ENCODE measurements around the gene DIP2B. TPM values are rescaled to one million over a fixed set of nuclear protein-coding genes. Genes with fewer than 3 reads are reported as not detected.

DIP2B gene
- polyA plus RNA-seq, 3 donors: 3.5 to 12.3 (median 6.5) TPM

DNA sequence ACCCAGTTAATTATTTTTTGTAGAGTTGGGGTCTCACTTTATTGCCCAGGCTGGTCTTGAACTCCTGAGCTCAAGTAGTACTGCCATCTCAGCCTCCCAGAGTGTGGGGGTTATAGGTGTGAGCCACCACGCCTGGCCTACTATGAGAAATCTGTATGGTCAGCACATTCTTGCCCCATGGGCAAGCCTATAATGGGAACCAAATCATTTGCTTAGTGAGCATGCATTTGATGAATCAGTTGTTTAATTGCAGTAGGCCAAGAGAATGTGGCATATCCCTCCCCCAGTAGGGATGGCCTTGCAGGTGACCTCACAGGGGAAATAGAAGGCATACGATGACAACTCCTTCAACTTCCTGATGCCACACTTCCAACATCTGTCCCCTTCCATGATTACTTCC lies 122.7 kb downstream of the DIP2B start:
- peaks cover 26 to 32% of the 10 kb centered on the region in 2 donors for H3K4me1 ChIP-seq (ENCODE audit: control insufficient read depth in 1 of 2, insufficient read depth in 2 of 2, low read length in 2 of 2)
- Mint-ChIP-seq H3K4me1 (peaks cover 30% of the 10 kb centered on the region), H3K27ac (peak overlapping the region in 1 of 7 donors; percentile 30), H3K36me3 (peaks cover 22 to 35% of the 10 kb centered on the region in 2 donors), H3K4me3 (no peak overlapping the region), H3K27me3 (ENCODE audit: low read depth in 3 of 3) (peaks cover 0 to 2% (median 0%) of the 10 kb centered on the region in 3 donors), H3K9me3 (no peaks in the 10 kb centered on the region)
- 56% methylated on average over 2 of the region's 2 CpGs for WGBS (ENCODE audit: insufficient coverage)
- peaks cover 52% of the 10 kb centered on the region for H3K79me2 ChIP-seq (ENCODE audit: insufficient read depth, low read length)
- TF ChIP-seq, protein P1, sequence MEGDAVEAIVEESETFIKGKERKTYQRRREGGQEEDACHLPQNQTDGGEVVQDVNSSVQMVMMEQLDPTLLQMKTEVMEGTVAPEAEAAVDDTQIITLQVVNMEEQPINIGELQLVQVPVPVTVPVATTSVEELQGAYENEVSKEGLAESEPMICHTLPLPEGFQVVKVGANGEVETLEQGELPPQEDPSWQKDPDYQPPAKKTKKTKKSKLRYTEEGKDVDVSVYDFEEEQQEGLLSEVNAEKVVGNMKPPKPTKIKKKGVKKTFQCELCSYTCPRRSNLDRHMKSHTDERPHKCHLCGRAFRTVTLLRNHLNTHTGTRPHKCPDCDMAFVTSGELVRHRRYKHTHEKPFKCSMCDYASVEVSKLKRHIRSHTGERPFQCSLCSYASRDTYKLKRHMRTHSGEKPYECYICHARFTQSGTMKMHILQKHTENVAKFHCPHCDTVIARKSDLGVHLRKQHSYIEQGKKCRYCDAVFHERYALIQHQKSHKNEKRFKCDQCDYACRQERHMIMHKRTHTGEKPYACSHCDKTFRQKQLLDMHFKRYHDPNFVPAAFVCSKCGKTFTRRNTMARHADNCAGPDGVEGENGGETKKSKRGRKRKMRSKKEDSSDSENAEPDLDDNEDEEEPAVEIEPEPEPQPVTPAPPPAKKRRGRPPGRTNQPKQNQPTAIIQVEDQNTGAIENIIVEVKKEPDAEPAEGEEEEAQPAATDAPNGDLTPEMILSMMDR (IDR thresholded peaks at IDR 0.05): no peak
- DNase-seq: no peak
- peaks cover 15 to 40% of the 10 kb centered on the region in 2 donors for H3K36me3 ChIP-seq (replicated peaks in 1 of 2; ENCODE audit: control insufficient read depth in 1 of 2, insufficient read depth in 2 of 2, low read length in 2 of 2)
- no peaks in the 10 kb centered on the region for H3K27me3 ChIP-seq (ENCODE audit: control insufficient read depth in 2 of 2, insufficient read depth in 2 of 2, low read length in 2 of 2)
- intact Hi-C loops (cut with micrococcal nuclease): loop anchor here in 1 of 2 donors (10.0 kb wide), 1 partner anchor 53 kb away; no protein-coding TSS in a partner anchor
- H2AFZ ChIP-seq (ENCODE audit: insufficient read depth, low read depth, low read length, poor library complexity, severe bottlenecking): no peak overlapping the region
- H3K9me3 ChIP-seq (replicated peaks in 1 of 2; ENCODE audit: control insufficient read depth in 1 of 2, insufficient read depth in 1 of 2, low read length in 2 of 2): no peaks in the 10 kb centered on the region
- no peak overlapping the region for H3K27ac ChIP-seq (ENCODE audit: low read depth in 1 of 2, low read length in 2 of 2)
- no peak overlapping the region for H3K4me3 ChIP-seq (replicated peaks in 1 of 3; ENCODE audit: low read depth in 2 of 3, low read length in 3 of 3)
- H4K20me1 ChIP-seq (ENCODE audit: insufficient read depth, low read length): peaks cover 56% of the 10 kb centered on the region
- no peak overlapping the region for H3K9ac ChIP-seq (ENCODE audit: insufficient read depth, low read length, poor library complexity, severe bottlenecking)
- no peak overlapping the region for H3K4me2 ChIP-seq (replicated peaks; ENCODE audit: extremely low read depth, low read length, poor library complexity, severe bottlenecking)

DNA sequence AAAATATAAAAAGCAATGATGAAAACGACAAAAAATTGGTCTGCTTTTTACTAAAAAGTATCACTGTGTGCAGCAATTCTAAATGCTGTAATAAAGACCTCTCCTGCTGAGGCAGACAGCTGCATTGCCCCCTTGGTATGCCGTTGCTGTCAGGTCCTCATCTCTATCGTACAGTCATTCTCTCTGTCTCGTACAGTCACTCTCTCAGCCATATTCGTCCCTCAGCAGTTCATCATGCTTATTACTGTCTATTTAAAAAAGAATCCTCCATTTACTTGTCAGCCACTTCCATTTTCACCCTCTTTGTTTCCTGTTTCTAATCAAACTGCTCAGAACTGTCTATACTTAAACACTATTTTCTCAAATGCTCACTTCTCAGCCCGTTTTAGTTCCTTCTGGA lies 123.6 kb downstream of the DIP2B start:
- DNase-seq: no peak
- H3K36me3 ChIP-seq (replicated peaks in 1 of 2; ENCODE audit: control insufficient read depth in 1 of 2, insufficient read depth in 2 of 2, low read length in 2 of 2): peaks cover 15 to 40% of the 10 kb centered on the region in 2 donors
- no peak overlapping the region for H2AFZ ChIP-seq (ENCODE audit: insufficient read depth, low read depth, low read length, poor library complexity, severe bottlenecking)
- H4K20me1 ChIP-seq (ENCODE audit: insufficient read depth, low read length): peaks cover 55% of the 10 kb centered on the region
- Mint-ChIP-seq H3K36me3 (peaks cover 22 to 35% of the 10 kb centered on the region in 2 donors), H3K9me3 (no peaks in the 10 kb centered on the region), H3K4me1 (peaks cover 36% of the 10 kb centered on the region), H3K4me3 (no peak overlapping the region), H3K27me3 (ENCODE audit: low read depth in 3 of 3) (peaks cover 0 to 2% (median 0%) of the 10 kb centered on the region in 3 donors), H3K27ac (peak overlapping the region in 1 of 7 donors; percentile 1)
- WGBS (ENCODE audit: insufficient coverage): 99% methylated on average over 5 of the region's 6 CpGs
- no peak overlapping the region for H3K9ac ChIP-seq (ENCODE audit: insufficient read depth, low read length, poor library complexity, severe bottlenecking)
- peaks cover 34 to 40% of the 10 kb centered on the region in 2 donors for H3K4me1 ChIP-seq (ENCODE audit: control insufficient read depth in 1 of 2, insufficient read depth in 2 of 2, low read length in 2 of 2)
- no peak overlapping the region for H3K4me3 ChIP-seq (replicated peaks in 1 of 3; ENCODE audit: low read depth in 2 of 3, low read length in 3 of 3)
- no peaks in the 10 kb centered on the region for H3K27me3 ChIP-seq (ENCODE audit: control insufficient read depth in 2 of 2, insufficient read depth in 2 of 2, low read length in 2 of 2)
- no peak overlapping the region for H3K4me2 ChIP-seq (replicated peaks; ENCODE audit: extremely low read depth, low read length, poor library complexity, severe bottlenecking)
- H3K79me2 ChIP-seq (ENCODE audit: insufficient read depth, low read length): peaks cover 47% of the 10 kb centered on the region
- no peaks in the 10 kb centered on the region for H3K9me3 ChIP-seq (replicated peaks in 1 of 2; ENCODE audit: control insufficient read depth in 1 of 2, insufficient read depth in 1 of 2, low read length in 2 of 2)
- TF ChIP-seq, protein P1 (IDR thresholded peaks at IDR 0.05): no peak
- no peak overlapping the region for H3K27ac ChIP-seq (ENCODE audit: low read depth in 1 of 2, low read length in 2 of 2)
- intact Hi-C loops (cut with micrococcal nuclease): loop anchor here in 1 of 2 donors (10.0 kb wide), 1 partner anchor 54 kb away; no protein-coding TSS in a partner anchor

Data from CD14-positive monocyte (primary cell).